HG03097 (cell line): ENCODE measurements around the gene POLA1.

Experiments used
- ATAC-seq: cut with Tn5 transposase; IDR thresholded peaks from one replicate; pipeline ENCODE4 v1.9.1; 2021; ENCODE audit not compliant: unreplicated experiment, low FRiP score

Gene POLA1

GRCh38 chrX:25020391-25020904, 326.7 kb downstream of the POLA1 start:
- ATAC-seq = no peak

GRCh38 chrX:25020905-25021449, 327.3 kb downstream of the POLA1 start:
- no peak for ATAC-seq

GRCh38 chrX:25022499-25023325, 329.0 kb downstream of the POLA1 start:
- no peak for ATAC-seq

GRCh38 chrX:25023908-25024307, 330.2 kb downstream of the POLA1 start:
- ATAC-seq = no peak

- ATAC-seq = no peak
These were observed 331.9 kb downstream of the POLA1 start for GRCh38 chrX:25025615-25026014.

- ATAC-seq = no peak
These were observed 332.9 kb downstream of the POLA1 start for GRCh38 chrX:25026576-25026975.

GRCh38 chrX:25028726-25029125, 335.0 kb downstream of the POLA1 start:
- ATAC-seq = no peak

- ATAC-seq = no peak
These were observed 335.6 kb downstream of the POLA1 start for GRCh38 chrX:25029288-25029825.

- no peak for ATAC-seq
These were observed 341.2 kb downstream of the POLA1 start for GRCh38 chrX:25034889-25035288.

- ATAC-seq = no peak
These were observed 345.3 kb downstream of the POLA1 start for GRCh38 chrX:25039036-25039435.

GRCh38 chrX:25043192-25043591, 349.5 kb downstream of the POLA1 start:
- no peak for ATAC-seq
